ENCODE results near the gene NOVA1.

The NOVA1 gene

DNA sequence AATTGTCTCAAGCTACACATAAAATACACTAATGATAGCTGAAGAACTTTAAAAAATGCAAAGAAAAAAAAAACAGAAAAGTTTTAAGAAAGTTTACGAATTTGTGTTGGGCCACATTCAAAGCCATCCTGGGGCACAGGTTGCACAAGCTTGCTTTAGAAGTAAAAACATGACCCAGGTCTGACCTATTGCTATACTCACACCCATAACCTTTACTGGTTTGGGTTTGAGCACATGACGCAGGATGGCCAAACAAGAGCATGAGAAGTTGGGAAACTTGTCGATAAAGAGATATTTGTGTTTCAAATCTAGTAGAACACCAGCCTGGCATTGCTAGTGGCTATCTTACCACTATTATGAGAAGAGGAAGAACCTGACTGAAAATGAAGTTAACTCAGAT, 143.7 kb downstream of the NOVA1 start:
- no peak for FAIRE-seq
- DNase-seq (ENCODE audit: insufficient read length, low spot score): no peak

DNA sequence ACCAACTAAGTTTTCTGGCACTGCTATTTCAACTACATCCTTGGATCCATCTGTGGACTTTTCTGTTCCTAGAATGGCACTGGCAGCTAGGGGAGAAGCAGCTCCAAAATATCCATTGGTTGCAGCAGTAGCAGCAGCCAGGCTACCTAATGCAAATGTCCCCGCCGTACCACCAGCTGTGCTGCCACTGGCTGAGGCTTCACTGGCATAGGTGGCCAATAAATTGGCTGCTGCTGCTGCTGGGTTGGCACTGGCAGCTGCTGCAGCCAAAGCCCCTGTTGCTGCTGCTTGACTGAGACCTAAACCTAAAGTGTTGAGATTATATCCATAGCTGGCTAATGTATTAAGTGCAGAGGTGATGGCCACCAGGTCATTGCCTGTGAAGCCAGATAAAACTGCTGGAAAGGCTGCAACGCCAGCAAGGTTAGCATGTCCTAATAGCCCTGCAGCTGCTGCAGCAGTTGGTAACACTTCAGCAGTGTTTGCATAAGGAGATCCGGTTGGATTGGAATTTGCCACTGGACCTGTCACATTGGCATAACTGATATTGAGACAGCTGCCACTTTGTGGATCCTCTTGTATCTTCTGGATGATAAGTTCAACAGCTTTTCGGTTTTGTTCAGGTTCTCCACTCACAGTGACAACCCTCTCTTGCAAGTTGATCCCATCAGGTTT, 149.5 kb downstream of the NOVA1 start:
- FAIRE-seq (no peak), DNase-seq (ENCODE audit: insufficient read length, low spot score) (no peak)

DNA sequence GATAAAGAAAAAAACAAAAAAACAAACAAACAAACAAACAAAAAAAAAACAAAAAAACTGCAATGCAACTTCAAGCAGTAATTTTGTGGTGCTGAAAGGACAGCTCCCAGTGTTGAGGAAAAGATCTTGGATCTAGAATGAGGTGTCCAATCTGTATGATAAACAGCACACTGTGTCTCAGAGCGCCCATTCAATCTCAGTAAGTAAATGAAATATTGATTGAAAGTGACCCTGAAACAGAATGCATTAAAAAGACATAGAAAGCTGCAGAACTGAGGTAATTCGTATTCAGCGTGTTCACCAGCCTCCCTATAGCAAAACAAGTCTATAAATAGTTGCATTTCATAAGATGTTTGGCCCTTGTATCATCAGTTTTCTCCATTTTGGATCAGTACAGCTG, 153.0 kb downstream of the NOVA1 start:
- FAIRE-seq (no peak), DNase-seq (ENCODE audit: insufficient read length, low spot score) (no peak)

DNA sequence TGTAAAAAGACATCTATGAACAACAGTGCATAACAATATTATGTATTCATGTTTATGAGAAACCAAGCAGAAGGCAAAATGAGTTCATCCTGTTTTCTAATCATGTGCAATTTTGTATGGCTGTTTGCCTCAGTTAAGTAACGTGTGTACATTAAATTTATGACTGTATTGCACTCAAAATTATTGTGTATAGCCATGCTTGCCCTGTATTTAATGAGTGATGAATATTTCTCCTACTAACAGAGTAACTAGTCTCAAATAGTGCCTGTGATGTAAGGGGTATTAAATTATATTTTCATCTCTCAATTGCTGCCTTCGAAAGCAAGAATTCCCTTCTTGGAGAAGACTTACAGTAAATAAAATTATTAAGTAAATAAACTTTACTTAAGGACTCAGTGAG, 154.2 kb downstream of the NOVA1 start:
- DNase-seq (ENCODE audit: insufficient read length, low spot score) (no peak), FAIRE-seq (no peak)

DNA sequence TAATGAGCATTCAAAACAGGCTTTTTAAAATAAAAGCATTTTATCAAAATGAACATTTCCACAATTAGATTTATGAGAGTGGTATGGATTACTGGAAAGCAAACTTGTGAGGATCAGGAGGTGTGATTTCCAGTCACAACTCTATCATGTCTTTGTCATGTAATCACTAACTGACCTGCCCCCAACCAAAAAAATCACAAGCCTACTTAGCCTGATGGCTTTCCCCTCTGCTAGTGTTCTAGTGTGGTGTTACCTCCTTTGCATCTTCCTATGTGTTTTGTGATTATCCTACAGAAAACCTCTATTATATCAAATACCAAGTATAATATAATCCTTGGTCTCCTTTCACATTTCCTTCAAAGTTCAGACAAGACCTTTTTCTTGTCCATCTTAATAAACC, 168.6 kb downstream of the NOVA1 start:
- DNase-seq (ENCODE audit: insufficient read length, low spot score): no peak
- FAIRE-seq: no peak

DNA sequence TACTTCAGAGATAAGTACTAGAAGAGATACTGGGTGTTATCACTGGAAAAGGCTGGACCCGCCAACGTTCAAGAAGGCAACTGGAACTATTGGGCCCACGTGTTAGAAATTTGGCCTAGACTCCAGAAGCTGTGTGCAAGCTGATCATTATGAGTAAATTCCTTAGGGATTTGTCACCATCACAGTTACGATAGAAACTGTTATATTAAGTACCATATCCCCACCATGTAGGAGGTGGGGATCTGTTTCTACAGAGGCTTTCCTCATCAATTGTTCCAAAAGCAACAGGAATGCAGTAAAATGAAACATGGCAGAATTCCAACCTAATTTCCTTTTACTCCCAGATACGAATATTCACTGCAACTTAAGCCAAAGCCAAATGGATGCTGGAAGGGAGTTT, 170.7 kb downstream of the NOVA1 start:
- DNase-seq (ENCODE audit: insufficient read length, low spot score) (no peak), FAIRE-seq (no peak)

DNA sequence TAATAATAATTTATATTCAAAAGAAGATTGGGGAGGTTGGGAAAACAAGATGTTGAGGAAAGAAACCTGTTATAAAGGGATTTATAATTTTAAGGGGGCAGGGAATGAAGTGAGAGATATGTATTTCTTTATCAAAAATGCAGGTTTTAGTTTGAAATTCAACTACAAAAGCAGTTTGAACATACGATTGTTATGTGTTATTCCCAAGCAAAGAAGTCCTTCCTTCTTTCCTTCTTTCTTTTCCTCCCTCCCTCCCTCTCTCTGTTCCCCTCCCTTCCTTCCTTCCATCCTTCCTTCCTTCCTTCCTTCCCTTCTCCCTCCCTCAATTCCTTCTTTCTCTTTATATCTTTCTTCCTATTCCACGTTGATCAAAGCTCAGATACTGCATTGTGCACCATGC, 173.3 kb downstream of the NOVA1 start:
- FAIRE-seq (no peak), DNase-seq (ENCODE audit: insufficient read length, low spot score) (no peak)

DNA sequence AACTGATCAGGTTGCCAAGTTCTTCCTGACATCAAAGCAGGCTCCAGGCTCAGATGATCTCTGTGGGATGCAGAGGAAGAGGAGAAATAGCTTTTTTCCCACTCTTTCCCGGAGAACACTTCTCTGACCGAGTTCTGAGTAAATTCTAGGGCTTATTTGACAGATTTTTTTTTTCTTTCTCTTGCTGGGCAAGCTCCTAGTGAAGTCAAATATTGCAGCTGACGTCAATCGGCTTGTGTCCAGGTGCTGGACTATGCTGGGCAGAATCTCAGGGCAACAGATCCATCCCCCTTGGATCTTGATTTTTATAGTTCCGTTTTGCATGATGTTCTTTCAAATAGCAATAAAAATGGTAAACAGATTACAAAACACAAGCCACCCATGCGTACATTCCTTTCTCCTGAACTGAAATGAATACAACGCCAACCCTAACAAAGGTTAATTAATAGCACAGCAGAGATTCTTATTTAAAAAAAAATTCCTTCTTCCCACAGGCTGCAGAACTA, 182.2 kb downstream of the NOVA1 start:
- DNase-seq (ENCODE audit: insufficient read length, low spot score) (no peak), FAIRE-seq (no peak)

DNA sequence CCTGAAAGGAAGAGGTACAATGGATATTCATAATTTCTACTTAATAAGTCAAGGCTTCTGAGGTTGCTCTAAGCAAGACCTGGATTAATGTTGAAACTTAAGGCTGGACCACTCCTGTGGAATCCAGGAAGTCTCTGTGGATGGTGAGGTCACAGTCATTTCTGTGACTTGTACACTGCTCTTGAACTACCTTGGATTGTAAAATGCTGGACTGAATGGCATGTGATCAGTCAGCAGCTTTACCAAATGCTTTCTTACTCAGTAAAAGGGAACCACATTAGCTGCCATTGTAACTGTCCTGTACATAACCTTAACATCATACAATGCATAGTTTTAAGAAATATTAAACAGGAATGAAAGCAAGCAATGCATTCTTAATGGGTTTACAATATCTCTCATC, 182.9 kb downstream of the NOVA1 start:
- DNase-seq (ENCODE audit: insufficient read length, low spot score) (no peak), FAIRE-seq (no peak)

DNA sequence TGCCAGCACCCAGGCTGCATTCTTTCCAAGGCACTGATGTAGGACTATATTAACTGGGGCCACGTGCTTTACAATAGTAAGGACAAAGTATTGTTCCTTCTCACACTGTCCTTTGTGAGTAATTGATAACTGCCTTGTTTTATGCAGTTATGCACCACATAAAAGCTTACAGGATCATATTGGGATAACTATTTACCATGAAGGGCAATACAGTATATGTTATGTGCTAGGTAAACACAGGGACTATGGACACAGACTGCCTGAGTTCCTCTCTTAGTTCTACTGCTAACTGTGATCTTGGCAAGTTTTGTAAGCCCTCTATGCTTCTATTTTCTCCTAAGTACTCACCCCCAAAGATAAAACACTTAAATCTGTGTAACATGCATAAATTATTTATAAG, 183.7 kb downstream of the NOVA1 start:
- no peak for DNase-seq (ENCODE audit: insufficient read length, low spot score)
- FAIRE-seq: no peak

DNA sequence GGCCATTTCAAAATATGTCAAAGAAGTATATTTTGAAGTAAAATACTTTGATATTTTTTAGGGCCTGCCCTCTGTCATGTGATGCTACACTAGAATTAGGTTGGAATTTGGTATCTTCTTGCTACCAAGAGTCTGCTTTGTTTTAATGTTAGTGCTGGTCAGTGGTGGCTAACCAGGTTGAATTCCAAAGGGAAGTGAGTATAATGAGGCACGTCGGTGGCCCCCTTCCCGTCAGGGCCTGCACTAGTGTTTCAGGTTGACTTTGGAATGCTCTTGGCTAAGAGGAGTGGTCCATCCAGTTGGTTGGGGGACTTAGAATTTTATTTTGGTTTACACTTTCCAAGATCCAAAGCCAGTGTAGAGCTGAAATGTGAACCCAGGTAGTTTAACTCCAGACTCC, 185.4 kb downstream of the NOVA1 start:
- FAIRE-seq: no peak
- no peak for DNase-seq (ENCODE audit: insufficient read length, low spot score)

DNA sequence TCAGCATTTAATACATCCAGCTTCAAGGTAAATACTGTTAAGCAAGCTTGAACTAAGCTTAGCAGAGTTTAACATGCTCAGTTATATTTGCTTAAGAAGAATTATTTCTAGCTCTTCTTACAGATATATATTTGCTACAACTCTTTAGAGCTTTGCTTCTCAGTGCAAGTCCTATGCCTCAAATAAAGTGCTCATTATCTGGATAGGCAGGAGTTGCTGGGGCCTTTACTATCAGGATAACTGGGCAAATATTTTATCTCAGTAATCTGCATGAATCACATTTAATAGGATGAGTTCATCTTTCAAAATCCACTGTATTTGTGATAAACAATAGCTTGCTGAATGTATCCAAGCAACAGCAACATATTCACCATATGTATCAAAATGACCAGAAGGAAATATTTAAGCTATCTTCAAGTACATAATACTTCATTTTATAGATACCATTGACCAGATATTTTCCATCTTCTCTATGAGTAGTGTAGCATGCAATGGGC, 187.6 kb downstream of the NOVA1 start:
- DNase-seq (ENCODE audit: insufficient read length, low spot score) (no peak), FAIRE-seq (no peak)

DNA sequence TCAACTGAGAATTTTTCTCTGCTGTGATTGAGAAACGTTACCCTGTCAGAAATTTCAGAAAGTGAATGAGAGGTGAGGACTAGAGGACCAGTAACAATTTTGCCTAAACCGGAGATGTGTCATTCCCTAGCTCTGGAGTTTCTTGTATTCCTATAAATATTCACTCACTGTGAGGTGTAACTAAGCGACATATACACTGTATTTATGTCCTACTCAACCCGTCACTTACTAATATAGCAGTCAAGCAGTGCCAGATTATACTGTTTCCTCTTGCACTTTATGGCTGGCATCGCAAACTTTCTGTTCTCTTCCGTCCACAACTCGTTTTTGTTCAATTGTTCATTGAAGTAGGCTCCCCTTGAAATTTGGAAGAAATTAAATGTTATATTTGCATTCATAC, 192.9 kb downstream of the NOVA1 start:
- no peak for DNase-seq (ENCODE audit: insufficient read length, low spot score)
- FAIRE-seq: no peak

DNA sequence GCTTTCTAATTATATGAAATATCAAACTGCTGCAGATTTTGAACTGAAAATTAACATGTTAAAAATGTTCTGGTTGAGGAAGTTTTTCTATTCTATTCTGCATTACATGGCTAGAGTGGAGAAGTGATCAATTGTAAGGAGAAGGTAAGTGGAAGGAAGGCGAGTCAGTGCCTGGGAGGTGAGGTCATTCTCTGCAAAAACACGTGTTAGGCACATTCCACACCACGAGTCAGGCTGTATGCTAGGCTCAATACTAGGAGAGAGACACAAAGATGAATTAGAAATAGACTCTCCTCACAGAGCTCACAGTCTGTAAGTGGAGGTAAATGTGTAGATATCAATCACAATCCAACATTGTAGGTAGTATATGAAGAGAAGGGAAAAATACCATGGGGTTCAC, 194.1 kb downstream of the NOVA1 start:
- DNase-seq (ENCODE audit: insufficient read length, low spot score) (no peak), FAIRE-seq (no peak)

DNA sequence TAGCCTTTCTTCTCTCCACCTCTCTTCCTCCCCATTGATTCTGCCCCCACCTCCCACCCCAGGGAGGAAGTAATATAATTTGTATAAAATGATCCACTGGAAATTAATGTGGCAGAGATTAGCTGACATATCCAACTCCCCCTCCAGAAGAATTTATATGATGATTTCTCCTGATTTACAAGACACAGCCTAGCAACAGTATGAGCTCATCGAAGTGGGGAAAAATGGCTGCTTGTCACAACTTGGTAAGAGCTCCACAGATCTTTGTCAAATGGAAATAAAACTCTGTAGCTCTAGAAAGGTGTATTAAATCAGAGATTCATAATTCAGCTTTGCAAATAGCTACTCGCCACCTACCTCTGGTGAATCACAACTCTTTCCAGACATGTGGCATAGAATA, 195.7 kb downstream of the NOVA1 start:
- no peak for FAIRE-seq
- no peak for DNase-seq (ENCODE audit: insufficient read length, low spot score)

DNA sequence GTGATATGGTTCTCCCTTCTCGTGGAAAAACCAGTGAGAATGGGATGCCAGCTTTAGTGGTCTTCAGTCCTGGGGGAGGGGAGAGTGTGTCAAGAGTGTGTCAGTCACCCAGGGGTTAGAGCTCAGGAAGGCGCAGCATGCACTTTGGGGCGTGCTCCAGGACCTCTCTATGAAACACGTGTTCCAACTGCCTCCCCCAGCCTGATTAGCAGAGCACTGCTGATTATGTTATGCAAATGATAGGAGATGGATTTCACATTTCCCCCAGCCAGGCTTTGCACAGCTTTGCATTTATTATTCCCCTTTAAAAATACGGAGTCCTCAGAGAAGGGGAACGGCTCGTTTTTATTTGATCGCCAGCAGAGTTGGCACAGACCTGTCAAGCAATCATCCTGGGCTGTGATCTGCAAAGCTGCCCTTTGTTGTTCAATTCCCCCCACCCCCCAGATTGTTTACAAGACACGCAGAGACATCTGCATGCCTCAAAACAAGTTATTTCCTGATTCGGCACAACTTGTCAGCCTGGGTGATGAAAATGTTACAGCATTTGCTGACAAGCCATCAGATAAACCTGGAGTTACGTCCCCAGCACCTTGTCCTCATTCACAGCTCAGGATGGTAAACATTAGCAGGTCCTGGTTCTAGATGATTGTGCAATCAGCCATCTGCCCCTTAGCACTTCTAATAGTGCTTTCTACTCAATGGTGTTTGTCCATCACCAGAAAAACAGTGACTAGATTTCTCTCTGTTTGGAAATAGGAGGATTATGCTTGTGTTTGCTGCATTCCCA, 196.5 kb downstream of the NOVA1 start:
- FAIRE-seq (no peak), DNase-seq (ENCODE audit: insufficient read length, low spot score) (no peak)

DNA sequence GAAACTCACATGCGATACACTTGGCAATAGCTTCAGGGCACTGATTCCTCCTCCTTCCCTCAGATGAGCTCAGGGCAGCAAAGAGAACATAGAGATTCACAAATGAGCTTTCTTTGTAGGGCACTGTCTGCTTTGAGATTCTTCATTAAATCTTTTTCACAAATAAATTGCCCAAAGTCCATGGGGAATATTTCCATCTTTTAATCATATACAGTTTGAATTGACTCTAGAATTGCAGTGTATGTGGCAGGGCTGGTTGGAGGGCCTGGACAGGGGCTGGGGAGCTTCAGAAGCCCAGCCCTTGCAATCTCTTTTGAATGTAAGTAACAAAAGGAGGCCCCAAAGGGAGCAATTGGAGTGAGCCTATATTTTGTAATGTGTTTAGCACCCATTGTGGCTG, 197.5 kb downstream of the NOVA1 start:
- DNase-seq (ENCODE audit: insufficient read length, low spot score): no peak
- no peak for FAIRE-seq

DNA sequence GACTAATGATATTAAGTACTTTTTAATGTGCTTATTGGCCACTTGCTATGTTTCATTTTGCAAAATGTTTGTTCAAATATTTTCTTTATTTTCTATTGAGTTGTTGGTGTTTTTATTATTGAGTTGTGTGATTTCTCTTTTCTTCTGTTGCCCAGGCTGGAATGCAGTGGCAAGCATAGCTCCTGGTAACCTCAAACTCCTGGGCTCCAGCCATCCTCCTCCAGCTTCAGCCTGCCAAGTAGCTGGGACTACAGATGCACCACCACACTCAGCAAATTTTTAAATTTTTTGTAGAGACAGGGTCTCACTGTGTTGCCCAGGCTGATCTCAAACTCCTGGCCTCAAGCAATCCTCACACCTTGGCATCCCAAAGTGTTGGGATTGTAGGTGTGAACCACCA, 199.2 kb downstream of the NOVA1 start:
- no peak for DNase-seq (ENCODE audit: insufficient read length, low spot score)
- FAIRE-seq: no peak

Data from GM19239 (cell line).